ENCODE results near the gene SERPINH1.

Gene SERPINH1

DNA sequence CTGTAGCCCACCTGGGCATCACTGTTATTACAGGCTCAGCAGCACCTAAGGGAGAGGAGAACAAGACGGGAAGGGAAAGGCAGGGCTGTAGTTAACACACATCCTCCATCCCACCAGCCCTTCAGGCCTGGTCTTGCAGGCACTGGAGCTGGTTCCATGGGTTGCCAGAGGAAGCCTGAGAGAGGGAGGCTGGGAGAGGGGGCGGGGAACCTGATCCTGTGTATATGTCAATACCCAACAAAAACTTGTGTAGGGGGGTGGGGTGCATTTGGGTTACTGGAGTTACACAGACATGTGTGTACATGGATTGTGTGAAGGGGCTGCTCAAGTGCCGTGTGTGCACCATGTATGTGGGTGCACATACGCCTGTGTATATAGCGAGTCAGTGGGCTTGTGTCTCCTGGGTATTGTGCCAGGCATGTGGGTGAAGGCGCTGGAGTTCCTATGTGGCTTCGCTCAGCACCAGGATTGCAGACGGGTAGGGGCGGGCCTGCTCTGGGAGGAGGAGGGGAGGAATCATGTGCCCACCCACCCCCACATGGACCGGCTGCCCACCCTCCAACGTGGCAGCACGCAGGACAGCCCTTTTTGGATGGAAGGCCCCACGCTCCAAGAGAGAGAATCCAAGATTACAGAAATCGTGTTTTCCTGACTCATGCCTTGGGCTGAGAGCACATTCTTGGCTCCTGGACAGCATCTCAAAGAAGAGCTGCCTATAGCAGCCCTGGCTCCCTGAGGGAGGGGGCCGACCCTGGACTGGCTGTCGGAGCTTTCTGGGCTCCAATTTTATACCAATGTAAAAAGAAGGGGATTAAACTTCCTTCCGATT is 4.2 kb upstream of the SERPINH1 start:
- DNase-seq: no peak

DNA sequence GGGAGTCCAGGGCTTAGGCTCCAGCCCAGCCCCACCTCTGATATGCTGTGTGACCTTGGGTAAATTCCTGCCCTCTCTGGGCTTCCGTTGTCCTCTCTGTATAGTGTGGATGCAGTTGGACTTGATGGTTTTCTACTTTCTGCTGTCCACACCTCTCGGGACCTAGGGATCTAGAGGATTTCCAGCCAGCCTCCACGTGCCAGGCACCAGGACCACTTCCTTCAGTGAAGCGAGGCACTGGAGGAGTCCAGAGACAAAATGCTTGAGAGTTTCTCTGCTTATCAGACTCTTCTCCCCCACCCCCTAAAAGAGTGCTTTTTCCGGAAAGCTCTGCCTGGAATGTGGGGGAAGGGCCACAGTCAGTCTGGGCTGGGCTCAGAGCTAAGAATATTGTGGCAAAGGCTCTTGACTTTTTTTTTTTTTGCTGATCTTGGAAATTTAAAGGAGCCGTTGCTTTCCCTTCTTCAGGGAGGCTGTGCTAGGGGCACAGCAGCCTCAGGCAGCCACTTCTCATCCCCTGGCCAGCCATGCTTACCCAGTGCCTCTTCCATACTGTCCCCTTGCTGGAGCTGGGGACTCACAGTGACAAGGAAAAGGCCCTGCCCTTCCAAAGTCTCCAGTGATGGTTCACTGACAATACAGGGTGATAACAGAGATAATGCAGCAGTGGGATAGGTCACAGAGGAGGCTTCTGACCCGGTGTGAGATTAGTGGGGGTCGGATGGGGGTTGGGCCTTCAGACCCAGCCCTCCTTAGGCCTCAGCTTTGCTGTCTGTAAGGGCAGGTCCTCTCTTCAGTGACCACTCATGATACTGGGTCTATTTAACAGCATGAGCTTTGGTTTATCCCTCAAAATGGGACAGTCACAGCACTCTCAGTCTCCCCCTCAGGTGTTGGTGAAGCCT is 2.9 kb upstream of the SERPINH1 start:
- no peak for DNase-seq

DNA sequence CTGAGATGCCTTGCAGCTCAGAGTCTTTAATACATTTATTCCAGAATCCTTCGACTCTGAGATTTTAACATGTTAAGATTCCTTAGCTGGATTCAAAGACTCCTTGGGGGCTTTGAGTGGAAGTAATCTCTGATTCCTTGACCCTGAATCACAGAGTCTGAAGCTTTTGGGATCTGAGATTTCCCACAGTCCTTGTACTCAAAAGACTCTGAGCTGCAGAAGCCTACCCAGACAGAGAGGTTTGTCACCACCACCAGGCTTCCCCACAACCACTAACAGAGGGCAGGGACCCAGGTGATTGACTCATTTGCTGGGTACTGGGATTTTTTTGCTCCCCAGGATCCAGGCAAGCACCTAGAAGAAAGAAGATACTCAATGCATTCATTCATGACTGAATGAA is 1.4 kb upstream of the SERPINH1 start:
- no peak for DNase-seq

DNA sequence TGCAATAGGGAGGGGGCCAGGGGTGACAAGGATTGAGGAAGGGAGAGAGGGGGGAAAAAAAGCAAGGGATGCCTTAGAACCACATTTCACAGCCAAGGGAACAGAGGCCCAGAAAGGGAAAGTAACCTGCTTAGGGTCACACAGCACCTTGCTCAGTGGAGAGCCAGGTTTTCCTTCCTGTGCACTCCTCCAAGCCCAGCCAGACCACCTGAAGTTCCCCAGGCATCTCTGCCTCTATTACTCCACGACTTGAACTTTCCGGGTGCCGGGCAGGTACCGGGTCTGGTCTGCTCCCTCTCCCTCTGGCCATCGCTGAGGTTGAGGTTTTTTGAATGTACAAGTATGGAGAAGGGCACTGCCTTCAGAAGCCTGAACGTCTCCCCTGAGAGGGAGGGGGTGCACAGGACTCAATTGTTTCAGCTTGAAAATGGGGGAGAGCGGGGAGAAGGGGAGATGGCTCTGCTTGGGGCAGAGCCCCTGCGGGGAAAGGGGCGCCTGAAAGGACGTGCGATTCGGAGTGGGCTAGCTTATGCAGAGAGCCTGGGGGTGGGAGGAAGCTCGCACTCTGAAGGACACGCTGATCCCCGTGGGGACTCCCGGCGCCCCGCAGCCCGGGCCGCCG is 516 bp upstream of the SERPINH1 start:
- DNase-seq: no peak

DNA sequence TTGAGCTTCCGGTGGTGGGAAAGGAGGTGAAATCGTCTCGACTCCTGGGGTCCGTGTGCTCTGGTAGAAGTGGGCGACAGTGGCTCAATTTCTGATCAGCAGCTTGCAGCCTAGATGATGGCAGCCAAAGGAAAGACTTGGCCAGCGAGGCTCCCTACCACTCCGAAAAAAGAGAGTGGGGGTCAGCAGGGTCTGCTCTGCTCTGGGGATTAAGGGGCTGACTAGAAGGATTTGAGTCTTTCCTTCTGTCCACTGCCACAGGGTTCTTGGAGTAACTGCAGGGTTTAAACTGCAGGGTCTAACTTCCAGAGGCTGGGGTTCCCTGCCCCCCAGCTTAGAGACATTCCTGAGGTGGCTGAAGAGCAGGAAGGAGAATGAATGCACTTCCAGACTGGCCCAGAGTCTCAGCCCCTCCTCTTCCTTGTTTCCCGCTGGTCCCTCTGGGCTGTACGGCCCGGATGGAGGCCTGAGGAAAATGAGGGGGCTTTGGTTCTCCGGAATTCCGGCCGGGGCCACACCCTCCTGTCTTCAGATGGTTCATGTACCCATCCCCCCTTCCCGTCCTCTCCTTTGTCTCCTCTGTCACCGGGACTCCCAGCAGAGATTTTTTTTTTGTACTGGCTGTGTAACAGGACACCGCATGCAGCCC is 907 bp downstream of the SERPINH1 start:
- DNase-seq: no peak

- DNase-seq: no peak
Measured at GRCh38 chr11:75563501-75563977, 1.5 kb downstream of the SERPINH1 start.

DNA sequence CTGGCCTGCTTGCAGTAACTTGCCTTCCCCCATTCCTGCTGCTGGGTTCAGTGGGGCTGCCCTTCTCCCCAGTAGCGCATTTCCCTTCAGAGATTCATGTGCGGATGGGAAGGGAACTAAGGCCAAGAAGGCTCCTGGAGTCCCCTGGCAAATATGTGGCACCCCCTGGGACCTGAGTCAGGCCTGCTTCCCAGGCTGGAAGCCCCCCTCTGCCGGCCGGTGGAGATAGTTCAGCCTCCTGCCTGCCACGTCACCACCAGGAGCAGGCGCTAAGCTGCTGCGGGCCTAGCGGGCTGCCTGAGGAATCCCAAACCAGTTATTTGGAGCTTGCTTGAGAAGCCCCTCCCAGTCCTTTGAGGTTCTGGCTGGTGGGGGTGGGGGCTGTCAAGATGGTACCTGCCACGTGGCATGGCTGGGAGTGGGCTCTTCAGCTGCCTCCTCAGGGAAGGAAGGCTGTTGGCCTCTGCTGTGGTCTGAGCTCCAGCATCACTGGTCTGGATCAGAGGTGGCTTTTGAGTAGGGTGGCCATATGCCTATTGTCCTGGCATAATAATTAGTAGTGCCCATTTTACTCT is 2.0 kb downstream of the SERPINH1 start:
- DNase-seq: no peak

DNA sequence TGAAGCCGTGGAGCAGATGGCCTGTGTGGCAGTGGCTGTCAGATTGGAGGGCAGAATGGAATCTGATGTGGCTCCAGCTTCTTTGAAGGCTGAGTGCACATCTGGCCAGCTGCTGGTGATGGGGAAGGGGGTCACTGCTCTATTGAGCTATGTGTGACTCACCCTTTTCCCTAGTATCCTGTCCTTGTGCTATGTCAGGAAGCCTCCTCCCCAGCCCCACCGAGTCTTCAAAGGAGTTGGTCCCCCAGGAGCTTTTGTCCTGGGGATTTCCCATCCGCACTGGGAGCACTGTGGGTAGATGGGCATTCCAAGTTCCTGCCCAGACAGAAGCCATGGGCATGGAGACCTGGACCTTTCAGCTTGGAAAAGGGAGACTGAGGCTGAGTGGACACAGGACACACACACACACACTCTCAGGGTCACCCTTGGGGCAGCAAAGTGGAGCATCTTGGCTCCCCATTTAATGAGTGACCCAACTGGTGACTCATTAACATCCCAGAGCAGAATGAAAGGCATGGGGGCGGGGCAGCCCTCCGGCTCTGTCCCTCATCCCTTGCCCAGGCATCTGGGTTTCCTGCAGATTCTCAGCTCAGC is 3.3 kb downstream of the SERPINH1 start:
- no peak for DNase-seq

GRCh38 chr11:75565916-75566762 is 4.1 kb downstream of the SERPINH1 start:
- no peak for DNase-seq

DNA sequence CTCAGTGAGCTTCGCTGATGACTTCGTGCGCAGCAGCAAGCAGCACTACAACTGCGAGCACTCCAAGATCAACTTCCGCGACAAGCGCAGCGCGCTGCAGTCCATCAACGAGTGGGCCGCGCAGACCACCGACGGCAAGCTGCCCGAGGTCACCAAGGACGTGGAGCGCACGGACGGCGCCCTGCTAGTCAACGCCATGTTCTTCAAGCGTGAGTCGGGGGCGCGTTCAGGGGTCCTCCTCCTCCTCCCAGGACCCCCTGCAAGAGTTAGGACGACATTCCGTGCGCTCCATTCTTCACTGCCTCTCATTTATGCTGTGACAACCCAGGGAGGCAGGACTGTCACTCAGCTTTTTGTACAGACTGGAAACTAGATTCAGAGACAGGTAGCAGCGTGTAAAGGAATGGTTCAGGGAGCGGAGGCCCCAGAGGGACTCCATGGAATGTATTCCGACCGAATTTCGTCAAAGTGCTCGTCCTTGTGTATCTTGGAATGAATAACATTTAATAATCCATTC is 4.8 kb downstream of the SERPINH1 start:
- DNase-seq: no peak

- no peak for DNase-seq
Measured at GRCh38 chr11:75567971-75568370, 5.9 kb downstream of the SERPINH1 start.

GRCh38 chr11:75568616-75569219 is 6.7 kb downstream of the SERPINH1 start:
- DNase-seq: no peak

DNA sequence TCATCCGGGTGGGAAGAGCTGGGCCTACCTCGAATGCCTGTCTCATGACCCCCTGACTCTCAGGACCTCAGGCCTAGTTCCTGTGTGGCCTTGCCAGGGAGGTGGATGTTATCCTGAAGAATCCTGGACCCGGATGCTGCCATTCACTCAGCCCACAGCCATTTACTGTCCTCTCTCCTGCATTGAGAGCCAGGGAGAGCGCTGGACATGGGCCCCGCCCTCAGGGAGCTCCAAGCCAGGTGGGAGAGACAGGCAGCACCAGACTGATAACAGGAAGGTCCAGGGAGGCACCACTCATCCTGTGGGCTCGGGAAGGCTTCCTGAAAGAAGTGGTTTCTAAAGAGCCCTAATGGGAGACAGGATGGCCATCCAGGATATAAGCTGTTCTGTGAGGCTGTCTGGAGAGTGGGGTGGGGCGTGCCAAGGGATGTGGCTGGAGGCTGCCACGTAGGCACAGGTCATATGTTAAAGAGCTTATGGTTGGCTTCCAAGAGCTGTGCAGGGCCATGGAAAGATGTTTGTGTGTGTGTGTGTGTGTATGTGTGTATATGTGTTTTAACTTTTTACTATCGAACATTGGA is 8.6 kb downstream of the SERPINH1 start:
- DNase-seq: no peak

- no peak for DNase-seq
Measured at GRCh38 chr11:75571625-75572024, 9.6 kb downstream of the SERPINH1 start.

DNA sequence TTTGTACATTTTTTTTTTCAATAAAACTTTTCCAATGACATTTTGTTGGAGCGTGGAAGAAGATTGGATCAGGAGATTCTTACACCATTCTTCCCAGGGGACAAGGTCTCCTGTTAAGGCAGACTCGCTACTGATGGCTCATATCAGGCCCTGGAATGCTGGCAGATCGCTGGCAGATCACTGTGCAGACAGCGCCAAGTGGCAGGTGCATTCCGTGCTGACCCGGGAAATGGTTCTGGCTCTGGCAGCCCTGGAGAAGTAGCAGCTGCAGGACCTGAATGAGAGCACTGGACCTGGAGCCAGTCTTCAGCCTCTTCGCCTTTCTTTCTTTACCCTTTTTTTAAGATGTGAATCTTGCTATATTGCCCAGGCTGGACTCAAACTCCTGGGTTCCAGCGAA is 10.7 kb downstream of the SERPINH1 start:
- no peak for DNase-seq

DNA sequence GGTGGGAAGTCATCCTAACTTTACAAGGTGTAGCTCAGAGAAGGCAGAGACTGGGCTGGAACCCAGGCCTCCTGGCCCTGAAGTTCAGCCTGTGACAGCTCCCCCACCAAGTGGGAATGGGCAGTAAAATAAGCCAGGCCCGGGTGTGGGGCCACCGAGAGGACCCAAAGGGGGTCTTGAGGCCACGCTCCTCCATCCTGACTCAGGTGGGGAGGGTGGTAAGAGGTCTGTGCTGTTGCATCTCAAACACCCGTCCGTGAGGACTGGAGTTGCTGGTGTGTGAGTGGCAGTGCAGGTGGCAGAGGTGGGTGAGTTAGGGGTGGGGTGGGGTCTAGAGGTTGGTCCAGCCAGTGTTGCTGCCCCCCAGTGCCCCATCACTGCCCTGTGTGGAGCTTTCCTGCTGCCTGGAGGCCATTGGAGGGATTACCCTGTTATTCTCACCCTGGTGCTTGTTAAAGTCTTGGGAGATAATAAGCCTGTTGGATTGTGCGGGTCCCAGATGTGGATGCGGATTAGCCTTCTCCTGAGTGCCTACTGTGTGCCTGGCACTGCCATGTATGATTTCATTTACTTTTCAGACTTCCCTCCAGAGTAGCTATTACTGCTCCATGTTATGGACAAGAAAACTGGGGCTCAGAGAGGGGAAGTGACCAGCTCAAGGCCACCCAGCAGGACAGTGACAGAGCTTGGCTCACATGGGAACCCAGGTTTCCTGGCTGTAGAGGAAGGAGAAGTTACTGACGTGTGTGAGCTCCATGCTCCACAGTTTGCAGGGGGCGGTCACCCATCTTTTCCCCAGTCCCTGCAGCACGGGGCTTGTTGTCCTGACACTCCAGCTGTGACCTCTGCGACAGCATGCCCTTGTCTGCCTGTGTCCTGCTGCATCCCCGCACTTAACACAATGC is 12.9 kb downstream of the SERPINH1 start:
- DNase-seq: no peak

DNA sequence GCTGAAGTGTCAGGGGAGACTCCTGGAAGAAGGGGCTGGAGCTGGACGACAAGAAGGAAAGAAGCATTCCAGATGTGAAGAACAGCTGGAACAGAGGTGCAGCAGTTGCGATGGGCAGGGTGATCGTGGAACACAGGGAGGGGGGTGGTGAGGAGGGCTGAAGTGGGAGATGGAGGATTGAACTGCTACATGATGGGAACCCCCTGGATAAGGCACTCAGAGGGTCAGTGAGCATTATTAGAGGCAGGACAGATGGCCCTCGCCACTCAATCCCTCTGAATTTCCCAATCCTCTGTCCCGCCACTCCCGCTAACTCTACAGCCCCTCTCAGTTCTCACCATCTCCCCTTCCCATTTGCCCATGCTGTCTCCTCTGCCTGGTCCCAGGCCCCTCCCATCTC is 14.0 kb downstream of the SERPINH1 start:
- no peak for DNase-seq

GRCh38 chr11:75576499-75576918 is 14.5 kb downstream of the SERPINH1 start:
- no peak for DNase-seq

GRCh38 chr11:75577207-75577606 is 15.2 kb downstream of the SERPINH1 start:
- DNase-seq: no peak

Measured in NCI-H526 treated with DMSO at 0.1 percent for 48 hours (cell line).